ENCODE results near the gene MYT1.

- TF ChIP-seq CTCF (IDR thresholded peaks at IDR 0.05; ENCODE audit: poor library complexity), result no peak
- TF ChIP-seq EZH2phosphoT487 (IDR thresholded peaks at IDR 0.05; ENCODE audit: low read depth, severe bottlenecking, unreplicated experiment), result no peak
- TF ChIP-seq EZH2 (IDR thresholded peaks at IDR 0.05; ENCODE audit: borderline replicate concordance), result no peak
Measured at GRCh38 chr20:64130876-64131275, 33.4 kb upstream of the MYT1 start.

Data from hepatocyte (in vitro differentiated cells).